ENCODE results near the gene SEM1.

DNA sequence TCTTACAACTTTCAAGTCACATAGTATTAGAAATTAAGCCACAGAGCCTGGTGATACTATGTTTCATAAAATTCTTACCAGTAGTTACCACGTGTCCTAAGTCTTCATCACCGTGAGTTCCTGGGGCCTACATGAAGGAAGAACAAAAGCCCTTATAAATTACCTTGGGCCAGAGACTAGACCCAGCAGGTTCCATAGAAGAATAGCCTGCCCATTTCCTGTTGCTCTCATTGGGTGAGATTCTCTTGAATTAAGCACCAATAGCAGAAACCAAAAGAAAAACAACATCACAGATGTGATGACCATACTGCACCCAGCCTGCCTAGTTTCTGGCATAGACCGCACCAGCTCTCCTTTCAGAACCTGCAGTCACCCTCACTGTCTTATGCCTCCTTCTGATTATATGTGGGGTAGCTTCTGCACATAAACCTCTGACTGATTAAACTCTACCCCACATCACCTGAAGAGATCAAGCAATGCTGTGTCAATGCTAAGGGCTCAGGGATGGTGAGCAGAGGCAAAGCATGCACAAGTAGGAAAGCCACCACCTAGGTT, 18.0 kb upstream of the SEM1 start:
- no peak for TF ChIP-seq CTCF (IDR thresholded peaks at IDR 0.05)
- TF ChIP-seq ZFX (IDR thresholded peaks at IDR 0.05; ENCODE audit: borderline replicate concordance): no peak

Data from 22Rv1 (cell line).